Measurements from ENCODE around the gene TFEB.
A peak's percentile ranks its signal among the peaks of the same experiment; 100 is the strongest.

Gene TFEB

GRCh38 chr6:41685641-41686380, 49.6 kb downstream of the TFEB start:
- WGBS (ENCODE audit: extremely low coverage, insufficient coverage, insufficient read length): no CpG with 5 or more reads among the region's 7 CpGs
- Histone ChIP-seq H3K23ac (ENCODE audit: low read length) (no peak overlapping the region), H3K4me3 (ENCODE audit: low read depth, low read length) (no peak overlapping the region), H3K9ac (ENCODE audit: low read length) (no peak overlapping the region), H3K27ac (ENCODE audit: low read depth, low read length) (no peak overlapping the region), H2BK120ac (ENCODE audit: insufficient read depth, low read length, poor library complexity) (no peak overlapping the region), H3K36me3 (ENCODE audit: control insufficient read depth in 1 of 2, insufficient read depth in 2 of 2, low read length in 2 of 2) (peaks cover 22 to 24% of the 10 kb centered on the region in 2 experiments), H4K12ac (ENCODE audit: low read depth, low read length) (no peak overlapping the region), H4K91ac (ENCODE audit: low read depth, low read length) (no peak overlapping the region), H3K9me3 (ENCODE audit: insufficient read depth, low read depth, low read length) (peaks cover 2% of the 10 kb centered on the region), H3K4me2 (ENCODE audit: low read length) (no peak overlapping the region), H3K4ac (ENCODE audit: low read depth, low read length) (no peak overlapping the region), H3K18ac (ENCODE audit: low read length) (no peak overlapping the region), H3K79me2 (ENCODE audit: control insufficient read depth, insufficient read depth, low read length, poor library complexity) (no peaks in the 10 kb centered on the region), H4K8ac (ENCODE audit: low read depth, low read length) (no peak overlapping the region), H2AK5ac (ENCODE audit: low read length) (no peak overlapping the region), H2BK12ac (ENCODE audit: low read length) (no peak overlapping the region), H3K14ac (ENCODE audit: low read length) (no peak overlapping the region), H2AFZ (ENCODE audit: insufficient read depth, low read length, poor library complexity) (no peak overlapping the region), H3K4me1 (ENCODE audit: control insufficient read depth in 1 of 2, insufficient read depth in 2 of 2, low read length in 2 of 2) (peaks cover 1 to 6% of the 10 kb centered on the region in 2 experiments), H3K79me1 (ENCODE audit: low read length) (peaks cover 7% of the 10 kb centered on the region), H2BK5ac (ENCODE audit: low read depth, low read length, poor library complexity) (no peak overlapping the region), H3K27me3 (ENCODE audit: insufficient read depth, low read length) (no peaks in the 10 kb centered on the region)
- DNase-seq: no peak

- H3K79me1 ChIP-seq (ENCODE audit: low read length): peaks cover 11% of the 10 kb centered on the region
- H3K23ac ChIP-seq (ENCODE audit: low read length): no peak overlapping the region
- H3K79me2 ChIP-seq (ENCODE audit: control insufficient read depth, insufficient read depth, low read length, poor library complexity): no peaks in the 10 kb centered on the region
- DNase-seq: no peak
- H4K91ac ChIP-seq (ENCODE audit: low read depth, low read length): no peak overlapping the region
- no peak overlapping the region for H4K8ac ChIP-seq (ENCODE audit: low read depth, low read length)
- no peak overlapping the region for H3K9ac ChIP-seq (ENCODE audit: low read length)
- H2AK5ac ChIP-seq (ENCODE audit: low read length): peak overlapping the region; percentile 35
- no peaks in the 10 kb centered on the region for H3K27me3 ChIP-seq (ENCODE audit: insufficient read depth, low read length)
- no peak overlapping the region for H3K18ac ChIP-seq (ENCODE audit: low read length)
- no peak overlapping the region for H3K14ac ChIP-seq (ENCODE audit: low read length)
- no peak overlapping the region for H4K12ac ChIP-seq (ENCODE audit: low read depth, low read length)
- H2AFZ ChIP-seq (ENCODE audit: insufficient read depth, low read length, poor library complexity): no peak overlapping the region
- peaks cover 17 to 18% of the 10 kb centered on the region in 2 experiments for H3K36me3 ChIP-seq (ENCODE audit: control insufficient read depth in 1 of 2, insufficient read depth in 2 of 2, low read length in 2 of 2)
- peaks cover 9 to 15% of the 10 kb centered on the region in 2 experiments for H3K4me1 ChIP-seq (ENCODE audit: control insufficient read depth in 1 of 2, insufficient read depth in 2 of 2, low read length in 2 of 2)
- peaks cover 2% of the 10 kb centered on the region for H3K9me3 ChIP-seq (ENCODE audit: insufficient read depth, low read depth, low read length)
- no peak overlapping the region for H3K4ac ChIP-seq (ENCODE audit: low read depth, low read length)
- no peak overlapping the region for H2BK5ac ChIP-seq (ENCODE audit: low read depth, low read length, poor library complexity)
- no peak overlapping the region for H2BK120ac ChIP-seq (ENCODE audit: insufficient read depth, low read length, poor library complexity)
- no peak overlapping the region for H2BK12ac ChIP-seq (ENCODE audit: low read length)
- no peak overlapping the region for H3K4me2 ChIP-seq (ENCODE audit: low read length)
- H3K4me3 ChIP-seq (ENCODE audit: low read depth, low read length): no peak overlapping the region
- no peak overlapping the region for H3K27ac ChIP-seq (ENCODE audit: low read depth, low read length)
- no CpG with 5 or more reads among the region's 25 CpGs for WGBS (ENCODE audit: extremely low coverage, insufficient coverage, insufficient read length)
These were observed 50.9 kb downstream of the TFEB start for GRCh38 chr6:41684311-41685180.

GRCh38 chr6:41683523-41684310, 51.7 kb downstream of the TFEB start:
- WGBS (ENCODE audit: extremely low coverage, insufficient coverage, insufficient read length): no CpG with 5 or more reads among the region's 38 CpGs
- Histone ChIP-seq H2AFZ (ENCODE audit: insufficient read depth, low read length, poor library complexity) (peak overlapping the region; percentile 32), H2BK5ac (ENCODE audit: low read depth, low read length, poor library complexity) (peak overlapping the region; percentile 23), H3K36me3 (ENCODE audit: control insufficient read depth in 1 of 2, insufficient read depth in 2 of 2, low read length in 2 of 2) (peaks cover 14 to 16% of the 10 kb centered on the region in 2 experiments), H4K12ac (ENCODE audit: low read depth, low read length) (no peak overlapping the region), H3K4me1 (ENCODE audit: control insufficient read depth in 1 of 2, insufficient read depth in 2 of 2, low read length in 2 of 2) (peaks cover 9 to 17% of the 10 kb centered on the region in 2 experiments), H3K18ac (ENCODE audit: low read length) (no peak overlapping the region), H3K4me2 (ENCODE audit: low read length) (peak overlapping the region; percentile 63), H4K8ac (ENCODE audit: low read depth, low read length) (peak overlapping the region; percentile 64), H4K91ac (ENCODE audit: low read depth, low read length) (peak overlapping the region; percentile 81), H3K27ac (ENCODE audit: low read depth, low read length) (no peak overlapping the region), H2BK12ac (ENCODE audit: low read length) (peak overlapping the region; percentile 70), H3K14ac (ENCODE audit: low read length) (no peak overlapping the region), H3K79me2 (ENCODE audit: control insufficient read depth, insufficient read depth, low read length, poor library complexity) (no peaks in the 10 kb centered on the region), H3K23ac (ENCODE audit: low read length) (no peak overlapping the region), H3K4ac (ENCODE audit: low read depth, low read length) (no peak overlapping the region), H3K9ac (ENCODE audit: low read length) (no peak overlapping the region), H3K27me3 (ENCODE audit: insufficient read depth, low read length) (no peaks in the 10 kb centered on the region), H2AK5ac (ENCODE audit: low read length) (peak overlapping the region; percentile 77), H3K79me1 (ENCODE audit: low read length) (peaks cover 11% of the 10 kb centered on the region), H3K4me3 (ENCODE audit: low read depth, low read length) (no peak overlapping the region), H3K9me3 (ENCODE audit: insufficient read depth, low read depth, low read length) (peaks cover 2% of the 10 kb centered on the region), H2BK120ac (ENCODE audit: insufficient read depth, low read length, poor library complexity) (peak overlapping the region; percentile 36)
- DNase-seq: peak; percentile 25 to 79

GRCh38 chr6:41683273-41683522, 52.2 kb downstream of the TFEB start:
- H3K27me3 ChIP-seq (ENCODE audit: insufficient read depth, low read length): no peaks in the 10 kb centered on the region

More at GRCh38 chr6:41683273-41683522, 52.2 kb downstream of the TFEB start:
- H3K4me2 ChIP-seq (ENCODE audit: low read length): peak overlapping the region; percentile 63
- peak overlapping the region; percentile 70 for H2BK12ac ChIP-seq (ENCODE audit: low read length)
- peak overlapping the region; percentile 32 for H2AFZ ChIP-seq (ENCODE audit: insufficient read depth, low read length, poor library complexity)
- H4K91ac ChIP-seq (ENCODE audit: low read depth, low read length): peak overlapping the region; percentile 81
- no peak overlapping the region for H3K18ac ChIP-seq (ENCODE audit: low read length)
- no peak overlapping the region for H4K12ac ChIP-seq (ENCODE audit: low read depth, low read length)
- H3K79me1 ChIP-seq (ENCODE audit: low read length): peaks cover 11% of the 10 kb centered on the region
- no peak overlapping the region for H3K9ac ChIP-seq (ENCODE audit: low read length)
- H3K27ac ChIP-seq (ENCODE audit: low read depth, low read length): no peak overlapping the region
- no peaks in the 10 kb centered on the region for H3K79me2 ChIP-seq (ENCODE audit: control insufficient read depth, insufficient read depth, low read length, poor library complexity)
- H4K8ac ChIP-seq (ENCODE audit: low read depth, low read length): peak overlapping the region; percentile 64
- peak overlapping the region; percentile 28 for H3K4ac ChIP-seq (ENCODE audit: low read depth, low read length)
- H3K9me3 ChIP-seq (ENCODE audit: insufficient read depth, low read depth, low read length): peaks cover 2% of the 10 kb centered on the region
- no peak overlapping the region for H3K4me3 ChIP-seq (ENCODE audit: low read depth, low read length)
- no peak overlapping the region for H3K23ac ChIP-seq (ENCODE audit: low read length)
- H3K4me1 ChIP-seq (ENCODE audit: control insufficient read depth in 1 of 2, insufficient read depth in 2 of 2, low read length in 2 of 2): peaks cover 9 to 17% of the 10 kb centered on the region in 2 experiments
- H2BK120ac ChIP-seq (ENCODE audit: insufficient read depth, low read length, poor library complexity): peak overlapping the region; percentile 9
- H3K36me3 ChIP-seq (ENCODE audit: control insufficient read depth in 1 of 2, insufficient read depth in 2 of 2, low read length in 2 of 2): peaks cover 13 to 16% of the 10 kb centered on the region in 2 experiments
- WGBS (ENCODE audit: extremely low coverage, insufficient coverage, insufficient read length): no CpG with 5 or more reads among the region's 18 CpGs
- H2AK5ac ChIP-seq (ENCODE audit: low read length): peak overlapping the region; percentile 92
- H3K14ac ChIP-seq (ENCODE audit: low read length): no peak overlapping the region
- no peak for DNase-seq
- no peak overlapping the region for H2BK5ac ChIP-seq (ENCODE audit: low read depth, low read length, poor library complexity)
